ENCODE measurements around the gene ERC2.

The ERC2 gene

GRCh38 chr3:55559500-55560423 is 908.5 kb downstream of the ERC2 start:
- H3K4me1 ChIP-seq (ENCODE audit: control insufficient read depth, insufficient read depth, low read length), result no peaks in the 10 kb centered on the region
- no peak overlapping the region for H3K4me2 ChIP-seq (ENCODE audit: low read length)
- no peaks in the 10 kb centered on the region for H3K36me3 ChIP-seq (ENCODE audit: insufficient read depth, low read length)
- H3K9ac ChIP-seq (ENCODE audit: low read depth, low read length), result no peak overlapping the region
- H3K4me3 ChIP-seq (ENCODE audit: low read length), result no peak overlapping the region
- H3K27me3 ChIP-seq (ENCODE audit: control insufficient read depth, insufficient read depth, low read length), result no peaks in the 10 kb centered on the region
- no peaks in the 10 kb centered on the region for H3K9me3 ChIP-seq (replicated peaks; ENCODE audit: low read length)

- no peaks in the 10 kb centered on the region for H3K4me1 ChIP-seq (ENCODE audit: control insufficient read depth, insufficient read depth, low read length)
- no peak overlapping the region for H3K9ac ChIP-seq (ENCODE audit: low read depth, low read length)
- no peaks in the 10 kb centered on the region for H3K9me3 ChIP-seq (replicated peaks; ENCODE audit: low read length)
- H3K27me3 ChIP-seq (ENCODE audit: control insufficient read depth, insufficient read depth, low read length), result no peaks in the 10 kb centered on the region
- no peaks in the 10 kb centered on the region for H3K36me3 ChIP-seq (ENCODE audit: insufficient read depth, low read length)
- no peak overlapping the region for H3K4me3 ChIP-seq (ENCODE audit: low read length)
- H3K4me2 ChIP-seq (ENCODE audit: low read length), result no peak overlapping the region
Observed at GRCh38 chr3:55558316-55558715, 910.0 kb downstream of the ERC2 start.

- H3K4me1 ChIP-seq (ENCODE audit: control insufficient read depth, insufficient read depth, low read length), result no peaks in the 10 kb centered on the region
- H3K27me3 ChIP-seq (ENCODE audit: control insufficient read depth, insufficient read depth, low read length), result no peaks in the 10 kb centered on the region
- no peaks in the 10 kb centered on the region for H3K9me3 ChIP-seq (replicated peaks; ENCODE audit: low read length)
- H3K36me3 ChIP-seq (ENCODE audit: insufficient read depth, low read length), result no peaks in the 10 kb centered on the region
- H3K4me3 ChIP-seq (ENCODE audit: low read length), result no peak overlapping the region
- no peak overlapping the region for H3K4me2 ChIP-seq (ENCODE audit: low read length)
- no peak overlapping the region for H3K9ac ChIP-seq (ENCODE audit: low read depth, low read length)
Observed at GRCh38 chr3:55557549-55557948, 910.7 kb downstream of the ERC2 start.

- Histone ChIP-seq H3K4me1 (ENCODE audit: control insufficient read depth, insufficient read depth, low read length) (no peaks in the 10 kb centered on the region), H3K36me3 (ENCODE audit: insufficient read depth, low read length) (no peaks in the 10 kb centered on the region), H3K4me2 (ENCODE audit: low read length) (no peak overlapping the region), H3K9me3 (replicated peaks; ENCODE audit: low read length) (no peaks in the 10 kb centered on the region), H3K4me3 (ENCODE audit: low read length) (no peak overlapping the region), H3K9ac (ENCODE audit: low read depth, low read length) (no peak overlapping the region), H3K27me3 (ENCODE audit: control insufficient read depth, insufficient read depth, low read length) (no peaks in the 10 kb centered on the region)
Observed at GRCh38 chr3:55556619-55557537, 911.4 kb downstream of the ERC2 start.

- Histone ChIP-seq H3K36me3 (ENCODE audit: insufficient read depth, low read length) (no peaks in the 10 kb centered on the region), H3K27me3 (ENCODE audit: control insufficient read depth, insufficient read depth, low read length) (no peaks in the 10 kb centered on the region), H3K4me1 (ENCODE audit: control insufficient read depth, insufficient read depth, low read length) (no peaks in the 10 kb centered on the region), H3K4me2 (ENCODE audit: low read length) (no peak overlapping the region), H3K9ac (ENCODE audit: low read depth, low read length) (no peak overlapping the region), H3K4me3 (ENCODE audit: low read length) (no peak overlapping the region), H3K9me3 (replicated peaks; ENCODE audit: low read length) (no peaks in the 10 kb centered on the region)
Observed at GRCh38 chr3:55555873-55556618, 912.2 kb downstream of the ERC2 start.

- Histone ChIP-seq H3K36me3 (ENCODE audit: insufficient read depth, low read length) (no peaks in the 10 kb centered on the region), H3K27me3 (ENCODE audit: control insufficient read depth, insufficient read depth, low read length) (no peaks in the 10 kb centered on the region), H3K9me3 (replicated peaks; ENCODE audit: low read length) (no peaks in the 10 kb centered on the region), H3K4me2 (ENCODE audit: low read length) (no peak overlapping the region), H3K4me3 (ENCODE audit: low read length) (no peak overlapping the region), H3K9ac (ENCODE audit: low read depth, low read length) (no peak overlapping the region), H3K4me1 (ENCODE audit: control insufficient read depth, insufficient read depth, low read length) (no peaks in the 10 kb centered on the region)
Observed at GRCh38 chr3:55554634-55555425, 913.4 kb downstream of the ERC2 start.

- Histone ChIP-seq H3K4me2 (ENCODE audit: low read length) (no peak overlapping the region), H3K9ac (ENCODE audit: low read depth, low read length) (no peak overlapping the region), H3K4me1 (ENCODE audit: control insufficient read depth, insufficient read depth, low read length) (no peaks in the 10 kb centered on the region), H3K4me3 (ENCODE audit: low read length) (no peak overlapping the region), H3K9me3 (replicated peaks; ENCODE audit: low read length) (no peaks in the 10 kb centered on the region), H3K27me3 (ENCODE audit: control insufficient read depth, insufficient read depth, low read length) (no peaks in the 10 kb centered on the region), H3K36me3 (ENCODE audit: insufficient read depth, low read length) (no peaks in the 10 kb centered on the region)
Observed at GRCh38 chr3:55551644-55552043, 916.6 kb downstream of the ERC2 start.

GRCh38 chr3:55549177-55549576 is 919.1 kb downstream of the ERC2 start:
- Histone ChIP-seq H3K9me3 (replicated peaks; ENCODE audit: low read length) (no peaks in the 10 kb centered on the region), H3K4me1 (ENCODE audit: control insufficient read depth, insufficient read depth, low read length) (no peaks in the 10 kb centered on the region), H3K9ac (ENCODE audit: low read depth, low read length) (no peak overlapping the region), H3K4me2 (ENCODE audit: low read length) (no peak overlapping the region), H3K4me3 (ENCODE audit: low read length) (no peak overlapping the region), H3K27me3 (ENCODE audit: control insufficient read depth, insufficient read depth, low read length) (no peaks in the 10 kb centered on the region), H3K36me3 (ENCODE audit: insufficient read depth, low read length) (no peaks in the 10 kb centered on the region)

- Histone ChIP-seq H3K27me3 (ENCODE audit: control insufficient read depth, insufficient read depth, low read length) (no peaks in the 10 kb centered on the region), H3K9ac (ENCODE audit: low read depth, low read length) (no peak overlapping the region), H3K4me2 (ENCODE audit: low read length) (no peak overlapping the region), H3K36me3 (ENCODE audit: insufficient read depth, low read length) (no peaks in the 10 kb centered on the region), H3K4me3 (ENCODE audit: low read length) (no peak overlapping the region), H3K9me3 (replicated peaks; ENCODE audit: low read length) (no peaks in the 10 kb centered on the region), H3K4me1 (ENCODE audit: control insufficient read depth, insufficient read depth, low read length) (no peaks in the 10 kb centered on the region)
Observed at GRCh38 chr3:55546866-55547669, 921.2 kb downstream of the ERC2 start.

GRCh38 chr3:55545995-55546394 is 922.3 kb downstream of the ERC2 start:
- Histone ChIP-seq H3K4me3 (ENCODE audit: low read length) (no peak overlapping the region), H3K4me1 (ENCODE audit: control insufficient read depth, insufficient read depth, low read length) (no peaks in the 10 kb centered on the region), H3K9me3 (replicated peaks; ENCODE audit: low read length) (no peaks in the 10 kb centered on the region), H3K4me2 (ENCODE audit: low read length) (no peak overlapping the region), H3K9ac (ENCODE audit: low read depth, low read length) (no peak overlapping the region), H3K36me3 (ENCODE audit: insufficient read depth, low read length) (no peaks in the 10 kb centered on the region), H3K27me3 (ENCODE audit: control insufficient read depth, insufficient read depth, low read length) (peaks cover 7% of the 10 kb centered on the region)
